GM18517 (cell line): Measurements from ENCODE around the gene PTH1R.

ENCODE experiments used
- ATAC-seq: cut with Tn5 transposase; IDR thresholded peaks from one replicate; pipeline ENCODE4 v1.9.1; 2021; ENCODE audit warnings: mild to moderate bottlenecking, moderate library complexity; ENCODE audit not compliant: unreplicated experiment

The PTH1R gene

GRCh38 chr3:46849686-46850467 lies 27.6 kb upstream of the PTH1R start:
- ATAC-seq, result no peak

- ATAC-seq, result no peak
Observed at GRCh38 chr3:46850468-46850779, 27.1 kb upstream of the PTH1R start.

- no peak for ATAC-seq
Observed at GRCh38 chr3:46851364-46852333, 25.9 kb upstream of the PTH1R start.

GRCh38 chr3:46852334-46852720 lies 25.2 kb upstream of the PTH1R start:
- ATAC-seq, result no peak

GRCh38 chr3:46852839-46853355 lies 24.6 kb upstream of the PTH1R start:
- no peak for ATAC-seq

- ATAC-seq, result no peak
Observed at GRCh38 chr3:46853441-46854415, 23.8 kb upstream of the PTH1R start.

GRCh38 chr3:46854555-46854991 lies 22.9 kb upstream of the PTH1R start:
- no peak for ATAC-seq

- ATAC-seq, result no peak
Observed at GRCh38 chr3:46856576-46857471, 20.7 kb upstream of the PTH1R start.

- no peak for ATAC-seq
Observed at GRCh38 chr3:46857485-46858341, 19.8 kb upstream of the PTH1R start.

GRCh38 chr3:46858456-46858855 lies 19.1 kb upstream of the PTH1R start:
- ATAC-seq, result no peak

- no peak for ATAC-seq
Observed at GRCh38 chr3:46859001-46859710, 18.4 kb upstream of the PTH1R start.

GRCh38 chr3:46860017-46860809 lies 17.3 kb upstream of the PTH1R start:
- no peak for ATAC-seq

- no peak for ATAC-seq
Observed at GRCh38 chr3:46860810-46861604, 16.5 kb upstream of the PTH1R start.

GRCh38 chr3:46861605-46862368 lies 15.7 kb upstream of the PTH1R start:
- no peak for ATAC-seq

- no peak for ATAC-seq
Observed at GRCh38 chr3:46862369-46863025, 15.0 kb upstream of the PTH1R start.
